ENCODE data around the gene ICA1. TPM values are rescaled to one million over a fixed set of nuclear protein-coding genes. Genes with fewer than 3 reads are reported as not detected.

Gene ICA1
- polyA plus RNA-seq, 1 donor (not counting 4 experiments of a cell fraction or from before 2014, with no cell fraction given) = 1.9 TPM

DNA sequence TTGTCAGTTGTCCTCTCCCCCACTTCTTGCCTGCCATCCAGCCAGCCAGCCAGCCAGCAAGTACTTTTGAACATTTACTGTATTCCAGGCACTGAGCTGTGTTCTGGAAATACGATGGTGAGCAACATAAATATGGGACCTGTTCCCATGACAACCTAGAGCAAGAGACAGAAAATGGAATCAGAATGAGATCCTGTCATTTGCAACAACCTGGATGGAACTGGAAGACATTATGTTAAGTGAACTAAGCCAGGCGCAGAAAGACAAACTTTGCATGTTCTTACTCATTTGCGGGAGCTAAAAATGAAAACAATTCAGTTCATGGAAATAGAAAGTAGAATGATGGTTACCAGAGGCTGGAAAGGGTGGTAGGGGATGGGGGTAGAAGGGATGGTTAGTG lies 140.7 kb downstream of the ICA1 start:
- TF ChIP-seq EZH2 (IDR thresholded peaks at IDR 0.05; ENCODE audit: low read length) = no peak
- TF ChIP-seq, protein P1, sequence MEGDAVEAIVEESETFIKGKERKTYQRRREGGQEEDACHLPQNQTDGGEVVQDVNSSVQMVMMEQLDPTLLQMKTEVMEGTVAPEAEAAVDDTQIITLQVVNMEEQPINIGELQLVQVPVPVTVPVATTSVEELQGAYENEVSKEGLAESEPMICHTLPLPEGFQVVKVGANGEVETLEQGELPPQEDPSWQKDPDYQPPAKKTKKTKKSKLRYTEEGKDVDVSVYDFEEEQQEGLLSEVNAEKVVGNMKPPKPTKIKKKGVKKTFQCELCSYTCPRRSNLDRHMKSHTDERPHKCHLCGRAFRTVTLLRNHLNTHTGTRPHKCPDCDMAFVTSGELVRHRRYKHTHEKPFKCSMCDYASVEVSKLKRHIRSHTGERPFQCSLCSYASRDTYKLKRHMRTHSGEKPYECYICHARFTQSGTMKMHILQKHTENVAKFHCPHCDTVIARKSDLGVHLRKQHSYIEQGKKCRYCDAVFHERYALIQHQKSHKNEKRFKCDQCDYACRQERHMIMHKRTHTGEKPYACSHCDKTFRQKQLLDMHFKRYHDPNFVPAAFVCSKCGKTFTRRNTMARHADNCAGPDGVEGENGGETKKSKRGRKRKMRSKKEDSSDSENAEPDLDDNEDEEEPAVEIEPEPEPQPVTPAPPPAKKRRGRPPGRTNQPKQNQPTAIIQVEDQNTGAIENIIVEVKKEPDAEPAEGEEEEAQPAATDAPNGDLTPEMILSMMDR (optimal IDR thresholded peaks at IDR 0.05 in 1 of 3, IDR thresholded peaks at IDR 0.05 in 1 of 3, conservative IDR thresholded peaks at IDR 0.05 in 1 of 3; ENCODE audit: extremely low read depth in 1 of 3, insufficient read depth in 2 of 3, low read length in 3 of 3) = no peak

DNA sequence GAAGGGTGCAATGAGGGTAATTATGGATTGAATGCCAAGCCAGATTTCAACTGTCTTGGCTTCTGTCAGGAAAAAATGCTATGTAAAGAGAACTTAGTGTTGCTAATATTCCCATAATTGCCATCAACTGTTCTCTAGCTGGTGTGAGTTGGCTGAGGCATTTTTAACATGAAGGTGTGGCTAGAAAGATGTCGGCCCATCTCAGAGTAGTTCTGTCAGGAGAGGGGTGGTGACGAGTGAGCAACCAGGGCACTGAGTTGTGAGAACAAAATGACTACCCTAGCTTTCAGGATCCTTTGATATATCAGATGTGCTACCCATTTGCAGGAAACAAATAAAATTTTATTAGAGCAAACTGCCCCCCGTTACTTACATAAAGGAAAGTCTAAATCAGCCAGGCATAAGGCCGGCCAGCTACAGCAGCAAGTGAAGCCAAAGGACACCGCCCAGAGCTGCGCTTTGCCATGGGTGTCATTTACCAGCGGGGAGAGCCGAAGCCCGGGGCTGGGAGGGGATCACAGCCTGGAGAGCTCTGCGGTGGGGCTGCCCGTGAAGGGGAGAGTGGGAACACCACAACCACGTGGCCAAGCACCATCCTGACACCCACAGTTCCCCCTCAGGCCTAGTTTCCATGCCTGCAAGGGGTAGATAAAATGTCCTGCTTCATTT lies 141.4 kb downstream of the ICA1 start:
- no peak overlapping the region for H3K4me3 ChIP-seq (ENCODE audit: control insufficient read depth in 2 of 3, extremely low read depth in 1 of 3, insufficient read depth in 2 of 3, low read depth in 1 of 3, low read length in 3 of 3)
- TF ChIP-seq EZH2 (IDR thresholded peaks at IDR 0.05; ENCODE audit: low read length) = no peak
- TF ChIP-seq, protein P1 (optimal IDR thresholded peaks at IDR 0.05 in 1 of 3, IDR thresholded peaks at IDR 0.05 in 1 of 3, conservative IDR thresholded peaks at IDR 0.05 in 1 of 3; ENCODE audit: extremely low read depth in 1 of 3, insufficient read depth in 2 of 3, low read length in 3 of 3) = no peak
- H3K9me3 ChIP-seq (ENCODE audit: control insufficient read depth, low read depth, low read length) = no peaks in the 10 kb centered on the region
- H3K36me3 ChIP-seq (ENCODE audit: control insufficient read depth in 2 of 2, extremely low read depth in 1 of 2, insufficient read depth in 2 of 2, low read length in 2 of 2) = no peaks in the 10 kb centered on the region
- dilution Hi-C loops (cut with MboI; ENCODE audit: extremely low pct_ligation_motif_present, low sequenced_read_pairs) = no loop called here
- no peaks in the 10 kb centered on the region for H3K4me1 ChIP-seq (ENCODE audit: control insufficient read depth, extremely low read depth, insufficient read depth, low read length)
- no peaks in the 10 kb centered on the region for H3K79me2 ChIP-seq (ENCODE audit: control insufficient read depth, insufficient read depth, low read length)
- H3K27ac ChIP-seq (ENCODE audit: control insufficient read depth, insufficient read depth, low read length) = no peak overlapping the region
- H3K9ac ChIP-seq (ENCODE audit: control insufficient read depth, extremely low read depth, insufficient read depth, low read length) = no peak overlapping the region
- no peak for FAIRE-seq
- no peak for DNase-seq (ENCODE audit: low read depth, low spot score)
- H4K20me1 ChIP-seq (ENCODE audit: control insufficient read depth, extremely low read depth, insufficient read depth, low read length) = no peaks in the 10 kb centered on the region
- no peaks in the 10 kb centered on the region for H3K27me3 ChIP-seq (ENCODE audit: control insufficient read depth, extremely low read depth, insufficient read depth, low read length)
- H3K4me2 ChIP-seq (ENCODE audit: control insufficient read depth, extremely low read depth, insufficient read depth, low read depth, low read length) = no peak overlapping the region
- H3K9me1 ChIP-seq (ENCODE audit: control insufficient read depth, extremely low read depth, insufficient read depth, low read length) = no peaks in the 10 kb centered on the region
- no peak overlapping the region for H2AFZ ChIP-seq (ENCODE audit: control insufficient read depth, low read length)

More for the DNA sequence above, 140.7 kb downstream of the ICA1 start:
- FAIRE-seq (no peak), DNase-seq (ENCODE audit: low read depth, low spot score) (no peak)
- Histone ChIP-seq H3K9me1 (ENCODE audit: control insufficient read depth, extremely low read depth, insufficient read depth, low read length) (no peaks in the 10 kb centered on the region), H3K36me3 (ENCODE audit: control insufficient read depth in 2 of 2, extremely low read depth in 1 of 2, insufficient read depth in 2 of 2, low read length in 2 of 2) (no peaks in the 10 kb centered on the region), H2AFZ (ENCODE audit: control insufficient read depth, low read length) (no peak overlapping the region), H3K27ac (ENCODE audit: control insufficient read depth, insufficient read depth, low read length) (no peak overlapping the region), H3K9ac (ENCODE audit: control insufficient read depth, extremely low read depth, insufficient read depth, low read length) (no peak overlapping the region), H3K4me1 (ENCODE audit: control insufficient read depth, extremely low read depth, insufficient read depth, low read length) (no peaks in the 10 kb centered on the region), H3K27me3 (ENCODE audit: control insufficient read depth, extremely low read depth, insufficient read depth, low read length) (peaks cover 3% of the 10 kb centered on the region), H3K9me3 (ENCODE audit: control insufficient read depth, low read depth, low read length) (no peaks in the 10 kb centered on the region), H3K4me2 (ENCODE audit: control insufficient read depth, extremely low read depth, insufficient read depth, low read depth, low read length) (no peak overlapping the region), H3K4me3 (ENCODE audit: control insufficient read depth in 2 of 3, extremely low read depth in 1 of 3, insufficient read depth in 2 of 3, low read depth in 1 of 3, low read length in 3 of 3) (no peak overlapping the region), H4K20me1 (ENCODE audit: control insufficient read depth, extremely low read depth, insufficient read depth, low read length) (no peaks in the 10 kb centered on the region), H3K79me2 (ENCODE audit: control insufficient read depth, insufficient read depth, low read length) (no peaks in the 10 kb centered on the region)
- dilution Hi-C loops (cut with MboI; ENCODE audit: extremely low pct_ligation_motif_present, low sequenced_read_pairs) = no loop called here

Data from keratinocyte (primary cell).